B cell (primary cell): Measurements from ENCODE around the gene MOB1A. TPM values are rescaled to one million over a fixed set of nuclear protein-coding genes. Genes with fewer than 3 reads are reported as not detected.

Source experiments
- ATAC-seq: fragments of 200-7000 bp; cut with Tn5 transposase; one replicate; pipeline ENCODE4 v1.10.0; 2021; ENCODE audit warnings: low read depth, mild to moderate bottlenecking, moderate number of reproducible peaks, moderate library complexity
- CTCF ChIA-PET: fragments of 350-600 bp; sonication (Branson Sonifier 250); formaldehyde crosslinking; loops from one replicate; lab custom pipeline; 2021; ENCODE audit warnings: antibody characterized with exemption, inconsistent platforms; lab: Charles Lee
- POLR2A ChIA-PET: fragments of 350-600 bp; sonication (Branson Sonifier 250); formaldehyde crosslinking; loops from one replicate; lab custom pipeline; 2021; ENCODE audit warnings: antibody characterized with exemption; lab: Charles Lee
- DNase-seq: peaks from one replicate; pipeline ENCODE4 v3.0.0; 2013
- H2AFZ ChIP-seq: 2 replicates; pipeline ENCODE4 v1.6.1; 2012; ENCODE audit warnings: mild to moderate bottlenecking, low read depth, low read length; ENCODE audit not compliant: insufficient read depth, poor library complexity, severe bottlenecking
- H3K27ac ChIP-seq, 2 donors: 1 replicate in 1 of 2; 2 replicates in 1 of 2; pipeline ENCODE4 v1.5.1; 2012 to 2013; ENCODE audit warnings: low read length in 2 of 2, mild to moderate bottlenecking in 2 of 2, moderate library complexity in 1 of 2
- H3K27me3 ChIP-seq, 4 experiments: fragments of 200-600 bp in 1 of 4; sonication (generic) in 1 of 4; replicated peaks in 1 of 4; 1 replicate in 2 of 4; 2 replicates in 2 of 4; pipeline versions ENCODE4 v1.6.1 to v1.7.0; 2013 to 2016; ENCODE audit warnings: low read length in 3 of 4, mild to moderate bottlenecking in 2 of 4, mixed read lengths in 1 of 4, moderate library complexity in 1 of 4; ENCODE audit not compliant: insufficient read depth in 4 of 4, control insufficient read depth in 3 of 4; ENCODE audit errors: control extremely low read depth in 1 of 4
- H3K36me3 ChIP-seq, 2 experiments: replicated peaks in 1 of 2; 1 replicate in 1 of 2; 2 replicates in 1 of 2; pipeline versions ENCODE4 v1.6.1 to v1.7.1; 2013; ENCODE audit warnings: low read length in 1 of 2; ENCODE audit not compliant: insufficient read depth in 2 of 2, control insufficient read depth in 1 of 2; ENCODE audit errors: control extremely low read depth in 1 of 2, extremely low read depth in 1 of 2
- H3K4me1 ChIP-seq, 2 donors: fragments of 200-600 bp in 1 of 2; sonication (generic) in 1 of 2; 1 replicate in 1 of 2; 2 replicates in 1 of 2; pipeline versions ENCODE4 v1.5.1 to v1.6.1; 2013 to 2017; ENCODE audit warnings: low read length in 2 of 2; ENCODE audit not compliant: control insufficient read depth in 2 of 2, insufficient read depth in 2 of 2
- H3K4me2 ChIP-seq: replicated peaks from 2 replicates; pipeline ENCODE3; 2012; ENCODE audit warnings: mild to moderate bottlenecking, low read depth, low read length; ENCODE audit not compliant: poor library complexity, severe bottlenecking
- H3K4me3 ChIP-seq, 5 experiments: fragments of 200-600 bp in 1 of 5; sonication (generic) in 1 of 5; 1 replicate in 3 of 5; 2 replicates in 2 of 5; pipeline versions ENCODE4 v1.5.1 to v1.7.0; 2011 to 2016; ENCODE audit warnings: low read length in 4 of 5, mild to moderate bottlenecking in 4 of 5, low read depth in 2 of 5, control low read depth in 1 of 5, moderate library complexity in 1 of 5; ENCODE audit not compliant: insufficient read depth in 1 of 5; ENCODE audit errors: control extremely low read depth in 1 of 5, extremely low read depth in 1 of 5
- H3K79me2 ChIP-seq: fragments of 200-600 bp; sonication (generic); one replicate; pipeline ENCODE4 v1.6.0; 2016; ENCODE audit warnings: low read length; ENCODE audit not compliant: control insufficient read depth, insufficient read depth
- H3K9ac ChIP-seq: fragments of 200-600 bp; sonication (generic); 2 replicates; pipeline ENCODE4 v1.6.1; 2017; ENCODE audit warnings: mild to moderate bottlenecking, low read length, moderate library complexity
- H3K9me3 ChIP-seq, 3 donors: one replicate each; pipeline versions ENCODE4 v1.6.1 to v1.7.1; 2013; ENCODE audit warnings: low read length in 2 of 3; ENCODE audit not compliant: control insufficient read depth in 2 of 3, insufficient read depth in 1 of 3; ENCODE audit errors: control extremely low read depth in 1 of 3
- H4K20me1 ChIP-seq: 2 replicates; pipeline ENCODE4 v1.6.0; 2012; ENCODE audit warnings: mild to moderate bottlenecking, low read length; ENCODE audit not compliant: insufficient read depth, control insufficient read depth, poor library complexity, severe bottlenecking
- H3K27ac Mint-ChIP-seq: one replicate; pipeline ENCODE4 v1.8.0; 2021; ENCODE audit warnings: mixed read lengths
- H3K27me3 Mint-ChIP-seq: one replicate; pipeline ENCODE4 v1.8.0; 2021; ENCODE audit warnings: mixed read lengths
- H3K4me1 Mint-ChIP-seq: one replicate; pipeline ENCODE4 v1.8.0; 2021; ENCODE audit warnings: mixed read lengths
- H3K4me3 Mint-ChIP-seq: one replicate; pipeline ENCODE4 v1.8.0; 2021; ENCODE audit warnings: mixed read lengths
- H3K9me3 Mint-ChIP-seq: one replicate; pipeline ENCODE4 v1.8.0; 2022; ENCODE audit warnings: mixed read lengths; ENCODE audit not compliant: insufficient read depth
- CTCF ChIP-seq: fragments of 200-600 bp; IDR thresholded peaks from one replicate; pipeline ENCODE4 v1.8.0; 2022; ENCODE audit warnings: antibody characterized with exemption, mild to moderate bottlenecking
- EZH2 ChIP-seq: IDR thresholded peaks from 2 replicates; pipeline ENCODE4 v1.6.1; 2012; ENCODE audit warnings: borderline replicate concordance, low read depth, mild to moderate bottlenecking, moderate library complexity, low read length; ENCODE audit not compliant: insufficient read depth, poor library complexity, severe bottlenecking
- WGBS: methylation state at CpG from one replicate; pipeline ENCODE4 v1.1.5; 2013; ENCODE audit warnings: missing lambda C conversion rate; ENCODE audit not compliant: insufficient coverage; 5-methylcytosine and 5-hydroxymethylcytosine counted together
- intact Hi-C: fragments of 100-400 bp; cut with micrococcal nuclease; formaldehyde crosslinking; loops from one replicate; pipeline ENCODE4 v1.10.0; 2022
- polyA plus RNA-seq: library from polyadenylated mRNA; depleted of rRNA; stranded (reverse); fragments of >200 nt; gene quantifications from 2 replicates; pipeline ENCODE4 v1.2.3, GENCODE V29; 2012
- total RNA-seq, 2 donors: library from RNA; stranded (reverse); fragments of 120-200 nt in 1 of 2; gene quantifications; 1 replicate in 1 of 2; 2 replicates in 1 of 2; pipeline versions ENCODE4 v1.2.3 to v1.2.4, GENCODE V29; 2013 to 2022

The MOB1A gene
- total and polyA plus RNA-seq, 2 donors (not counting 1 experiment from before 2014, with no cell fraction given): 43.3 to 219 TPM

GRCh38 chr2:74162951-74163350 is 15.7 kb downstream of the MOB1A start:
- no peak overlapping the region for H3K4me3 ChIP-seq
- DNase-seq (no peak), ATAC-seq (no peak)
- H3K27ac Mint-ChIP-seq: no peak overlapping the region
- no peak overlapping the region for H3K4me3 Mint-ChIP-seq
- no peak overlapping the region for H3K27ac ChIP-seq
- no peak for TF ChIP-seq CTCF
- no peak for TF ChIP-seq EZH2
- H3K4me2 ChIP-seq: no peak overlapping the region
- H3K36me3 ChIP-seq: peaks cover 9 to 88% of the 10 kb centered on the region in 2 experiments
- CTCF ChIA-PET: interaction anchor here (1.3 kb wide), 1 partner anchor 15 kb away, joined by 3 read pairs; the partner anchor contains the start of gene BOLA3
- H3K79me2 ChIP-seq: peaks cover 95% of the 10 kb centered on the region
- no peak overlapping the region for H2AFZ ChIP-seq
- no peaks in the 10 kb centered on the region for H3K4me1 ChIP-seq
- intact Hi-C loops: no loop called here
- H3K9me3 Mint-ChIP-seq: peaks cover 2% of the 10 kb centered on the region
- H4K20me1 ChIP-seq: peaks cover 75% of the 10 kb centered on the region
- H3K27me3 Mint-ChIP-seq: no peaks in the 10 kb centered on the region
- peaks cover 10% of the 10 kb centered on the region for H3K4me1 Mint-ChIP-seq
- no peaks in the 10 kb centered on the region for H3K27me3 ChIP-seq
- H3K9ac ChIP-seq: no peak overlapping the region
- no CpG with 5 or more reads among the region's 6 CpGs for WGBS
- POLR2A ChIA-PET: no interaction called here
- peaks cover 0 to 3% (median 3%) of the 10 kb centered on the region in 3 donors for H3K9me3 ChIP-seq

DNA sequence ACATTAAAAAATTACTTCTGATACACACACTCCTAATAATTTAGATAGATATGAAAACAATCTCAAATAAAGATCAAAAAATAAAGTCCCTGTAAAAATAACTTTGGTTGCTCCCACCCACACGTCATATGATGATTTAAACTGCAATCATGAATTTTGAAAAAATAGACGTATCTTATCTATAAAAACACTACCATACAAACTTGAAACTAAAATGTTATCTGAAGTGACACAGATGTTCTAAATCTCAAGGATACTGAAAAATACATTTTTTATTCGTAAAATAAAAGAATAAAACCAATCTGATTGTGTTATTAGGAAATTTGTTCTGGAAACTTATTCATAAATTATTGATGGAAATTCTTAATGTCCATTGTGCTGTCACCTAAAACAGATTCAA is 22.8 kb downstream of the MOB1A start:
- H3K27ac ChIP-seq: no peak overlapping the region
- CTCF ChIA-PET: interaction anchor here (2.5 kb wide), 1 partner anchor 23 kb away, joined by 9 read pairs; the partner anchor contains the start of gene MOB1A

More for the DNA sequence above, 22.8 kb downstream of the MOB1A start:
- Histone ChIP-seq H2AFZ (no peak overlapping the region), H3K27me3 (no peaks in the 10 kb centered on the region), H3K4me1 (no peaks in the 10 kb centered on the region), H3K9me3 (no peaks in the 10 kb centered on the region), H3K79me2 (peaks cover 45% of the 10 kb centered on the region), H3K9ac (no peak overlapping the region), H3K36me3 (peaks cover 0 to 91% of the 10 kb centered on the region in 2 experiments), H4K20me1 (peaks cover 42% of the 10 kb centered on the region), H3K4me2 (no peak overlapping the region), H3K4me3 (no peak overlapping the region)
- TF ChIP-seq EZH2 (no peak), CTCF (no peak)
- Mint-ChIP-seq H3K4me3 (no peak overlapping the region), H3K9me3 (no peaks in the 10 kb centered on the region), H3K27ac (no peak overlapping the region), H3K4me1 (peaks cover 19% of the 10 kb centered on the region), H3K27me3 (no peaks in the 10 kb centered on the region)
- POLR2A ChIA-PET: no interaction called here
- ATAC-seq (no peak), DNase-seq (no peak)
- WGBS: no CpG with 5 or more reads among the region's 3 CpGs
- intact Hi-C loops: no loop called here
